SKM-1 (cell line): ENCODE results near the gene SLC35F3.
A peak's percentile ranks its signal among the peaks of the same experiment; 100 is the strongest.

Source experiments
- DNase-seq: peaks from one replicate; lab custom pipeline; 2025; ENCODE audit not compliant: unreplicated experiment; lab: John Stamatoyannopoulos, UW

Gene SLC35F3

DNA sequence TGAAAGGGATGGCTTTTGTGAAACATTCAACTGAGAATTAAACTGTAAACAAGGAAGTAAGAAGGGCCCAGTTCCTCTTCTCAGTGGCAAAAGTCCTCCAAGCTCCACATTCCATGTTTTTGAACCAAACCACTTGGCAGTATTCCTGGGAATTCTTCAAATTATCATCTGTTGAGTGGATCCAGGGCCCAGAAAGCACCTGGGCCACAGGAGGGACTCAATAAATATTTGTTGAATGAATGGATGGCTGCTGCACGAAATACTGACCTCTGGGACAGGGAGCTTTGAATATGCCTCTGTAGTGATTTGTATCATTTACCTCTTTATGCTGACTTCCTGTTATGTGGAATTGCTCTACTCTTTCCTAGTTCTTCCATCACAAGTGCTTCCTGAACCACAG lies 4.7 kb downstream of the SLC35F3 start:
- no peak for DNase-seq

DNA sequence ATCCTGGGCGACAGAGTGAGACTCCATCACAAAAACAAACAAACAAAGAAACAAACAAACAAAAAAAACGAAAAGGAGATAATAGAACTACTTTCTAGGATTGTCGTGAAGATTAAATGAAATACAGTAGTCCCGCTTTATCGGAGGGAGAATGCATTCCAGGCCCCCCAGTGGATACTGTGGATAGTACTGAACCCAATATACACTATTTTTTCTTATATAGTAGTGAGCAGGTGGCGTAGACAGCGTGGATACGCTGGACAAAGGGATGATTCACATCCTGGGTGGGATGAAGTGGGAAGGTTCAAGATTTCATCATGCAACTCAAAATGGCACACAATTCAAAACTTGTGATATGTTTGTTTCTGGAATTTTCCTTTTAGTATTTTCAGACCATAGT lies 8.0 kb downstream of the SLC35F3 start:
- no peak for DNase-seq

DNA sequence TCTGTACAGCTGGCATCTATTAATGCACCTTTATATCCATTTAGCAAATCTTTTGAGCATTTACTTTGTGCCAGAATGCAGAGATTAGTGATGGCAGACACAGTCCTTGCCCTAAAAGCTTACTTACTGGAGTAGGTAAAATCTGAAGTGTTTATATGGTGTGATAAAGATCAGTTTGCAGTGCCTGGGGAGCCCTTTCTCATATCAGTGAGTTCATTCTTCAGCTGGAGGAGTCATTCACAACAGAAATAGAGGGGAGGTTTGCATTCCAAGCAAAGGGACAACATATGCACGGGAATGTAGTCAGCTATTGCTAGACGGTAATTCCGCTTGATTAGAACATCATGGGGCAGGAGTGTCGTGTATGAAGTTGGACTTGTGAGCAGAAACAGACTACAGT lies 8.4 kb downstream of the SLC35F3 start:
- no peak for DNase-seq

DNA sequence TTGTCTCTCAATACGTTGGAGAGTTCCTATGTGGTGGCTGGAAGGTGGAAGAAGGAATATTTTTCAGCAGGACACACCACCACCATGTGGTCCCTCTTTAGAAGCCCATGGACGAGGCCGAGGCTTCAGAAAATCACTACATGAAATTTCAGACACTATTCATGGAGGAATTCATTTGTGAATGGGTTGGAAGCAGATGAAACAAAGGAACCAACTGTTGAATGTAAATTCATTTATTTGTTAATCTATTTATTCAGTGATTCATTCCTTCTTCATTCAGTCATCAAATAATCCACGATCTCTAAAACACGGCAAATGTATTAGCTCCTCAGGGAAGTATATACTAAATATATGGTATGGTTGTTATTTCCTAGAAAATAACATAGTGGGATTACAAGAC lies 12.2 kb downstream of the SLC35F3 start:
- DNase-seq, result no peak

DNA sequence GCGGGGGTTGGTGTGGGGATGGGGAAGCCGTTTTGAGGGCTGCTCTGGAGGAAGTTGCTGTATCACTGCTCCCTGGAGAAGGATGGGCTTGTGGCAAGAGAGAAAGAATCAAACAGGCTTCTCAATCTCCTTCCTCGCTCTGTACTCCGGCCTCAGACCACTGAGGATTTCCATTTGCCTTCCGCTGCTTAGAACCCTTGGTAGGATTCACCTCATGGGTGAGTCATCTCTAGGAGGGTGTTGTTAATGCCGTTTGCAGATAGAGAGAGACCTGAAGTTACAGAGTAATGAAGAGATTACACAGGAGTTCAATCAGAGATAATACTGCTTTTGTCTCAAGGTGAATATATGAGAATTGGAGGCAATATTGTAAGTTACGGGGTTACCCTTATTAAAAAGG lies 15.3 kb downstream of the SLC35F3 start:
- DNase-seq, result peak; percentile 37

DNA sequence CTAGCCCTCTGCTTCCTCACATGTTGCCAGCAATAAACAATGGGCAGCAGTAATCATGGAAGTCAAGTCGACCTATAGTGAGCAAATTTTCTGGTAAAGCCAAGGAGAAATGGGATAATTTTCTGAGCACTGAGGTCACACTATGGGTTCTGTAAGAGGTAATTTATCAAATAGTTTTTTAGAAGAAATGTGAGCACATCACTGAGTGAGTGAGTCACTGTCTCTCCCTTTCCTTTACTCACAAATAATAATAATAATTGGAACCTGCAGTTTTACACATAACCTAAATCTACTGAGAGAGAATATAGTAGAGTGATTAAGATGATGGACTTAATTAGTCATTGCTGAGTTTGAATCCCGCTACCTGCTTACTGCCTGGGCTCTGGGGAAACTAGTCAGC lies 23.6 kb downstream of the SLC35F3 start:
- no peak for DNase-seq

DNA sequence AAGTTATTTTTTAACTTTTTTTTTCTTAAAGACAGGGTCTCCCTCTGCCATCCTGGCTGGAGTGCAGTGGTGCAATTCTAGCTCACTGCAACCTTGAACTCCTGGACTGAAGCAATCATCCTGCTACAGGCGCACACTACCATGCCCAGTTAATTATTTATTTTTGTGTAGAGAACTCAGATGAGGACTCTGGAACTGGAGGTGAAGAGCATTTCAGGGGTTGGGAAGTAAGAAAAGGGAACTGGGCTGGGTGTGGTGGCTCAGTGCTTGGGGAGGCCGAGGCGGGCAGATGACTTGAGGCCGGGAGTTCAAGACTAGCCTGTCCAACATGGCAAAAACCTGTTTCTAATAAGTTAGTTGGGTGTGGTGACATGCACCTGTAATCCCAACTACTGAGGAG lies 28.9 kb downstream of the SLC35F3 start:
- DNase-seq, result no peak

DNA sequence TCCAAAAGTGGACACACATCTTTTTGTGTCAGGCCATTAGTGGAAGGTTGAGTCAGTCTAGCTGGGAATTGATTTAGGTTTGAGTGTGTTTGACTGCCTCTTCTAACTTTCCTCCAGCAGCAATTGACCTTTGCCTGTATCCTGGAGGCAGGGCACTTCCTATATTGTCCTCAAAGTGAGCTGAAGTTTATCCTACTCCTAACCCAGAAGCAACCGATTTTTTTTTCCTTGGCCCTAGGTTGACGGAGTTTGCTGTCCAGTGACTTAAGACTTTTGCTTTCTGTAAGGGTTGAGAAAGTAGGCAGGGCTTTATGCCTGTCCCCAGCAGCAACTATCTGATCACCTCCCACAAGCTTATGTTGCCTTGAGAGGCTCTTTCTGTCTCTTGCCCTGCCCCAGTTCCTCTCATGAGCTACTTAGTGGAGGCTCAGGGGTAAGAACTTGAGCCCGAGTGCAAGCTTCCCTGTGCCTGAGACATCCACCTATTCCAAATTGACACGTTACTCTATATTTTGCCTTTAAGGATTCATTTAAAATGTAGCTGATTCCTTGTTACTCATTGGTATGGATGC lies 30.9 kb downstream of the SLC35F3 start:
- no peak for DNase-seq

DNA sequence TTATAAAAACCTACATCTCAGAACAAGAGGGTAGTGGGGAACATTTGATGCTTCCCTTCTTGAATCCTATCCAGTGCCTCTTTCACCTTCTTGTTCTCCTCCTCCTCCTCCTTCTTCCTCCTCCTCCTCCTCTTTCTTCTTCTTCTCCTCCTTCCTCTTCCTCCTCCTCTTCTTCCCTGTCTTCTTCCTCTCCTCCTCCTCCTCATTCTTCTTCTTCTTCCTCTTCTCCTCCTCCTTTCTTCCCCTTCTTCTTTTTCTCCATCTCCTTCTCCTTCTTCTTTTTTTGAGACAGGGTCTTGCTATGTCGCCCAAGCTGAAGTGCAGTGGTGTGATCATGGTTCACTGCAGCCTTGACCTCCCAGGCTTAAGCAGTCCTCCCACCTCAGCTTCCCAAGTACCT lies 31.9 kb downstream of the SLC35F3 start:
- DNase-seq, result no peak

DNA sequence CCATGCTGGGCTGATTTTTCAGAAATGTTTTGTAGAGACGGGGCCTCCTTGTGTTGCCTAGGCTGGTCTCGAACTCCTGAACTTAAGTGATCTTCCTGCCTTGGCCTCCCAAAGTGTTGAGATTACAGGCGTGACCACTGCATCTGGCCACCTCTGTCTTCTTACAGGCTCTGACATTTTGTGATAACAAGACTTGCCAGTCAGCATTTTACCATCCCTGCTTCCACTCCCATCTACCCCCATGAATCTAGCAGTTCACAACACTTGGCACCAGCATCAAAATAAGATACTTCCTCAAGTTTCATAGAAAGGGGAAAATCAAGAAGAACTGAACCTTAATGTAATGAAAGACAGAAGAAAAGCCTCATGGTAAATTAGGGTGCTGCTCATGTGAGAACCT lies 32.4 kb downstream of the SLC35F3 start:
- DNase-seq, result no peak

DNA sequence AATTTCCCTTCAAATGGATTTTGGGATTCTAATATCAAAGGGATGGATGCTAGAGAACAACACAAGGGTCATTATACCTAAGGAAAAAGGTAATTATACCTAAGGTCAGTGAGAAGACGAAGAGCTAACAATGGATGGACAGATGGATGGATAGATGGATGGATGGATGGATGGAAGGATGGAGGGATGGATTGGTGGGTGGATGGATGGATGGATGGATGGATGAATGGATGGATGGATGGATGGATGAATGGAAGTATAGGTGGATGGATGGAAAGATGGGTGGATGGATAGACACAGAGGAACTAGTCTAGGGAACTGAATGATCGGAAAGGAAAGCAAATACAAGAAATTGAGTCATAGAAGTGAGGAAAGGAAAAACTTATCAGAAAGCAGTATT lies 34.0 kb downstream of the SLC35F3 start:
- no peak for DNase-seq

DNA sequence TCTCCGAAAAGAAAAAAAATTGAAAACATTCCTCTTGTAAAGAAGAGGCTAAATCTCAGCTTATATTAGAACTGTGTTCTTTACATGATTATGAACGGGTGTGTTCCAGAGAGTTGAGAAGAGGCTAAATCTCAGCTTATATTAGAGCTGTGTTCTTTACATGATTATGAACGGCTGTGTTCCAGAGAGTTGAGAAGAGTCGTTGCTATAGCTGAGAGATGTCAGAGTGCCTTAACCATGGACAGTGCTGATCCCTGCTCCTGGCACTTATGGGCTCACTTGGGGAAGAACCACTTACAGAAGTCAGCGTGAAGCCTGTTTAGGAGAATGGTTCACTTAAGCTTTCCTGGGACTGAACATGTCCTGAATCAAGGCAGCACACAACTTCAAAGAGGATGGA lies 35.0 kb downstream of the SLC35F3 start:
- DNase-seq, result no peak

DNA sequence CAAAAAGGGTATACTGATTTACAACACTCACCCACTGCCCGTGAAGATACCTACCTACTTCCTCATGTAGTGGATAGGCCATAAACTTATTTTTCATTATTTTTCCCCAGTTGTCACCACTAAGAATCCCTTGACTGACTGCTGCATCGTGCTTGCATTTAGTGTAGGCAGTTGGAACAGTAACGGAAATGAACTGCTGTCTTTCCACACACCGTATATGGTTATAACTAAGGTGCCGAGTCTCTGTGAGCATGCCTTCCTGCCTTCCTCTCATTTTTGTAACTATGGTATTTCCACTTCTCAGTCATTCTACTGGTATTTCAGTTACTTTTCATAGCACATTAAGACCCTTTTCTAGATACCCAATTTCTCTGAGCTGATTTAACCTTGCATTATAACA lies 36.4 kb downstream of the SLC35F3 start:
- no peak for DNase-seq

DNA sequence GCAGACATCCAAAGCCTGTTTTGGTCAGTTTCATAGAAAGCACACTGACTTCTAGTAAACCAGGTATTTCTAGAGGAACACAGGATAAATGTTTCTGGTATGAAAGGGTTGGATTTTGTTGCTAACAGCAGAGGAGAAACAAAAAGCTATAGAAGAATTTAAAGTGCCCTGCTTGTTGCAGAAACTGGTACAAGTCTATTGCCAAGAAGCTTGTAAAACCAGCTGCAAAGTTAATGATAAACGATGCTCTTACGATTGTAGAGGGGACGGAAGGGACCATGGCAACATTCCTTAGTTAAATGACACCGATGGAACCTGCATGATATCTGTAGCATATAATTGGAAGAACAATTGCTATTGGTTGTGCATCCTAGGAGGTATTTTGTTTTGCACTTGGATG lies 40.1 kb downstream of the SLC35F3 start:
- DNase-seq, result no peak

DNA sequence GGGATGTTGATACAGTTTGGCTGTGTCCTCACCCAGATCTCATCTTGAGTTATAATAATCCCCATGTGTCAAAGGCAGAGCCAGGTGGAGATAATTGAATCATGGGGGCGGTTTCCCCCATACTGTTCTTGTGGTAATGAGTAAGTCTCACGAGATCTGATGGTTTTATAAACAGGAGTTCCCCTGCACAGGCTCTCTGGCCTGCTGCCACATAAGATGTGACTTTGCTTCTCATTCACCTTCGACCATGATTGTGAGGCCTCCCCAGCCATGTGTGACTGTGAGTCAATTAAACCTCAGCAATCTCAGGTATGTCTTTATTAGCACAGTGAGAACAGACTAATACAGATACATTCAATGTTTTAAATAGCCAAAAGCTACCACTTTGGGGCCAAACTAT lies 41.1 kb downstream of the SLC35F3 start:
- no peak for DNase-seq

DNA sequence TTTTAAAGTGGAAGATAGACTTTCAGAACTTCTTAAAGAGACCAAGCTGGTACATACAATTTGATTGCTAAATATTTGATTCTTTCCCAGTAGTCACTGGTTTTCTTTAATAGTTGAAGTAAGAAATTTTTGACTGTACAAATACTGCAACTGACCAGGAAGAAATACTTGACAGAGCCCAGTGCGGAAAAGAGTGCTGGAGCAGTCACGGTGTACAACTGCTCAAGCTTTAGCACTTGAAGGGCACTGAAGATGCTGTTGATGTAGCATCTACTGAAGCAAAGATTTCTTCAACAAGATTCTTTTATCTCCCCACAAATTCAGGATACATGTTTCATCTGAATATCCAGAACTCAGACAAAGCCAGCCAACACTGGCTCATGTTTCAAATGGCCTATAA lies 41.5 kb downstream of the SLC35F3 start:
- DNase-seq, result no peak

DNA sequence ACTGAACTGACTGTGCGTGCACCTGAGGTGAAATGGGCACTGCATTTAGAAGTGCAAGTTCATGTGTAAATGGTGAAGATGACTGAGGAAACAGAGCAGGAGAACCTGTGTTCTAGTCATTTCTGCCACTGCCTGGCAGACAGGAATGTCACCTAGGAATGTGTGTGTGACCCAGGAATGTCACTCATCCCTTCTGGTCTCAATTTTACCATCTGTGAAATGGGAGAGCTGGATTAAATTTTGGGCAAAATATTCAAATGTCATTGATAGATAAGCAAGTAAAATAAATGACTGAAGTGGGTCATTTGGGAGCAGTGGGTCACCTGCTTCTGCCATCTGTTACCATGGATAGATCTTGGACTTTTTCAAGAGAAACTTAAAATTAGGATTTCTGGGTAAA lies 42.2 kb downstream of the SLC35F3 start:
- DNase-seq, result no peak

DNA sequence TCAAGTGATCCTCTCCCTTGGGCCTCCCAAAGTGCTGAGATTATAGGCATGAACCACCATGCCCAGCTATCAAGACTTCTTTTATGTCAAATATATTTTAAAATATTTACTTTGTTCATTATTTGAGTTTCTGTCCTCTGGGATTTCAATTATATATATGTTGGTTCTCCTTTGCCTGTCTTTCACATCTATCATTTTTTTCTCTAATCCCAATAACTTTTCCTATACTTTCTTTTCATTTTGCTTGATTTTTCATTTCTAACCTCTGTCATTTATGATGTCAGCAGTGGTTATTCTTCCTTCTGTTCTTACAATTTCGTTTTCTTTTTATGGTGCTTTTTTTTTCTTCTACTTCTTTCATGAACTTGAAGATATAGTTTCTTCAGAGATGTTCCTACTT lies 47.3 kb downstream of the SLC35F3 start:
- DNase-seq, result no peak

DNA sequence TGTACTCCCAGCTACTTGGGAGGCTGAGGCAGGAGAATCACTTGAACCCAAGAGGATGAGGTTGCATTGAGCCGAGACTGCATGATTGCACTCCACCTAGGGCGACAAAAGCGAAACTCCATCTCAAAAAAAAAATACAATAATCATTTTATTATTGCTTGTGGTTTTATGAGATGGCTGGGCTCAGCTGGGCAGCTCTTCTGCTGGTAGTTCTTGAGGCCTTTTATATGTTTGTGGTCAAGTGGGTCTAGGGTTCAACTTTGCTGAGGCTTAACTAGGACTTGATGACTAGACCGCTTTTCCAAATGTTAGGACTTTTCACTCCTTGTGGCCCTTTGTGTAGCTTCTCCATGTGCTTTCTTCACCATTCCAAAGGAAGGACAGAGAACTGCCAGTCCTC lies 53.2 kb downstream of the SLC35F3 start:
- DNase-seq, result no peak

DNA sequence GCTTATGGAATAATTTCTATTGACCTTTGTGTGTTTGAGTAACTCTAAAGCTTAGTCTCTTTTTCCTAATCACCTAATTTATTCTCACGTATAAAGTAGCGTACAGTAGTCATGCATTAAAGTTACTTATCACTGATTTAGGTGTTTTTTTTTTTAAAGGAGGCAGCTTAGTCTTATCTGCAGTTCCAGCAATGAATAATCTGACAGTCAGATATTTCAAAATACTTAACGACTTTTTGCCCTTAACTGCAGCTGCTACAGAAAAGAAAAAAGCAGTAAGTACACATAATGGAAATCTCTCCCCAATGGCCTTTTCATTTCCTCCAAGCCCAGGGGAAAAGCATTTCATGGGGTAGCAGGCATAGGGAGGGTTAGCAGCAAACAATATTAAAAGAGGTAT lies 54.6 kb downstream of the SLC35F3 start:
- no peak for DNase-seq

DNA sequence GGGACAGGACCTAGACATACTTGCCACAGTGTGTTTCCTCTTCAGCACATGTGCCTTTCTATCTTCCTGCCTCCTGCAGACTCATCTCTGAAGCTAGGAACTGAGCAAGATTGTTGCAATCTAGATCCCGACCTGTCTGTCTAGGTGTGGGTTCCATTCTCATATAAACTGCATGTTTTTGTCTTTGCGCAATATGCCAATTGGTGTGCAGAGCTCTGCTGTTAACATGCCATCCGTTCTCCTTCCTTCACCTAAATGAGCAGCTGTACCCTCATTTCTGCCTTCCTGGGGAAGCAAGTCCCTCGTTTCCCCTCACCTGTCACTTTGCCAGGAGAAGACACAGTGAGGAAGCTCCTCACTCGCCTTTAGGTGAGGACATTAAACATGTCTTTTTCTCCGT lies 55.5 kb downstream of the SLC35F3 start:
- no peak for DNase-seq

DNA sequence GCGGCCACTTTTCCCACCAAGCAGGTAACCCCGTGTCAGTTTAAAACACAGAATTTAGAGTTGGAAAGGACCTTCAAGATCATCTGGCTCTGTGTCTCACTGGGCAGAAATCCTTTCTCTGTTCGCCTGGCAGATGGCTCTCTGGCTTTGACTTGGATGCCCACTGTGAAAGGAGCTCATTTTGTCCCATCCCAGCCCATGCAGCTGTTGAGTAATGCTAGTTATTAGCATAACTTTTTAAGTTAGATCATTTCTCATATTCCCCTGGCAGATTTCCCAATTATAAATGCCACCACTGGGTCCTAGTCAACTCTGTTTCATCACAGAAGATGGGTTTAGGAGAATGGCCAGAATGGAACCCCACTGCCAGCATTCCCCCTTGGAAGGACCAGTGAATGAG lies 55.9 kb downstream of the SLC35F3 start:
- DNase-seq, result no peak

DNA sequence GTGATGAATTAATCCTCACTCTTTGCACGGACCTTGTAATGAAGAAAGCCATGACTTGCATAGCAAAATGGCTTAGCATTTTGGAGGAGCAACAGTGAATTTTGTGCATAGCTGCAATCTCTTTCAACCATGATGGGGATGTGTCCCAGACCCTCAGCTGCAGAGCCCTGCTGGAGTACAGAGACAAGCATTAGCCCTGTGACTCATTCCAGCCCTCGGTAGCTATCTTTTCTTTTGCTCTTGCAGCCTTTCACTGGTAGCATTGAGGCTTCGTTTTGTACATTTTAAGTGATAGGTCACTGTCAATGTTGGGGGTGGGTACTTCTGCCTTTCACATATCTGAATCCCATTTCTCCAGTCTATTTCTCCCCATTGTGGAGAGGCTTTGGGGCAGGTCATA lies 58.4 kb downstream of the SLC35F3 start:
- no peak for DNase-seq

DNA sequence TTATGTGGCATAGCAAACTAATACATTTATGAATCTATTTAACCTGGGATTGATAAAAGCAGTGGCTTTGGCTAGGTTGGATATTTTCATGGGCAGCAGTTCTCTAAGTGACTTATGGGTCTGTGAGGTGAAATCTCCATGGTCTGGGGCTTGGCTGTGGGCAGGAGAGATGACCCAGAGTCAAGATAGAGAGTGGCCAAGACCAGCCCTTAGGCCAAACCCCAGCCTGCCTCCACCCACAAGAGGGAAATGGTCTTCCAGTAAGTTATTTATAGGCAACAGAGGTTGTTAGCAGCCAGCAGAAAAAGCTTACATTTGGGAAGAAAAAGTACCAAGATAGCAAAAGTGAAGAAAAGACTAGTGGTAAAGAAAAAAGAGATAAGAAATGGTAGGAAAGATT lies 61.4 kb downstream of the SLC35F3 start:
- no peak for DNase-seq
